IPS DF 19.7 (cell line): ENCODE results near the gene XYLB.
A peak's percentile ranks its signal among the peaks of the same experiment; 100 is the strongest.
"Not testable (repeated sequence)": the region's sequence is repeated elsewhere in the genome, so short reads cannot be mapped to it uniquely, and the experiment has no call there.

Source experiments
- DNase-seq: peaks from one replicate; pipeline ENCODE4 v3.0.0-alpha.2; 2013; ENCODE audit warnings: low read depth, low spot score

The XYLB gene

DNA sequence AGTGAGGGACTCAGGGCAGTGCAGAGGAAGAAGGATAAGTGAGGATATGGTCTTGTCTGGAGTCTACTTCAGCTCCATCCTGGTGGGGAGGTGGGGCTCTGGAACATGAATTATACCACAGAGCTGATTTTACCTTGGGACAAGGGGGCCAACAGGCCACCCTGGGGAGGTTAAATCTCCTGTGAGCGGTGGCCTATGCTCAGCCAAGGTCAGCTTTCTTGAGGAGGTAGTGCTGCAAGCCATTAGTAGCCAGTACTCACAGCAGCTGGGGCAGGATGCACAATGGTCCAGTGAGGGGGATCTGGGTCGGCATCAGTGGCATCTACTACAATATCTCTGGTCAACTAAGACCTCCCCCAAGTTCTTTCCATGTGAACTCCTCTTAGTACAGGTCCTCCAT, 49.7 kb downstream of the XYLB start:
- DNase-seq, result no peak

DNA sequence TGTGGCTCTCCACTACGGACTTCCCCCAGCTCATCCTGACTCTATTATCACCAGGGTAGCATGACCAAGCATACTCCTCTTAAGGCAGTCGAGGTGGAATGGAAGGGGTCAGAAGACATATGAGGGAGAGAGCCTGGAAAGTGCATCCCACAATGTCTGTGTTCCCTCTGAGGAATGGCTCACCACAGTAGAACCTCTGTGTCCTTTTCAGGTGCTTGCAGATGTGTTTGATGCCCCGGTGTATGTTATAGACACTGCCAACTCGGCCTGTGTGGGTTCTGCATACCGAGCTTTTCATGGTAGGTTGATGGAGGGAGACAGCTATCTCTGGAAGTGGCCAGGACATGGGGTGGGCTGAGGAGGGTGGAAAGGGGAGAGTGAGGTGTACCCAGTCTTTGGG, 50.3 kb downstream of the XYLB start:
- DNase-seq, result no peak

DNA sequence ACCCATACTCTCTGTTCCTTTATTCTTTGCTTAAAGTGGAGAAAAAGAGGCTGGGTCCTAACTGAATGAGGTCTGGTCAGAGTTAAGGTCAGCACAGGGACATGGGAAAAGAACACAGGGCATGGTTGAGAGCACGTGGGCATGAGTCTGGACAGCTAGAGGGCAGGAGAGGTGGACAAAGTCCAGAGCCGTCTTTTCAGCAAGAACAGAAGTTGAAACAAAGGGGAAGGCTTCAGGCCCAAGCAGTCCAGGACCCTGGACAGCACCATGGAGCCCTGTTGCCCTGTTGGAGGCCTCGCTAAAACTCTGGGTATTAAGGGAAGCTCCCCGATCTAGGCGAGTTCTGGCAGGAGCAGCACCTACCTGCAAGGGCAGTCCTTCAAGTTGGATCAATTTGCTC, 50.7 kb downstream of the XYLB start:
- no peak for DNase-seq

DNA sequence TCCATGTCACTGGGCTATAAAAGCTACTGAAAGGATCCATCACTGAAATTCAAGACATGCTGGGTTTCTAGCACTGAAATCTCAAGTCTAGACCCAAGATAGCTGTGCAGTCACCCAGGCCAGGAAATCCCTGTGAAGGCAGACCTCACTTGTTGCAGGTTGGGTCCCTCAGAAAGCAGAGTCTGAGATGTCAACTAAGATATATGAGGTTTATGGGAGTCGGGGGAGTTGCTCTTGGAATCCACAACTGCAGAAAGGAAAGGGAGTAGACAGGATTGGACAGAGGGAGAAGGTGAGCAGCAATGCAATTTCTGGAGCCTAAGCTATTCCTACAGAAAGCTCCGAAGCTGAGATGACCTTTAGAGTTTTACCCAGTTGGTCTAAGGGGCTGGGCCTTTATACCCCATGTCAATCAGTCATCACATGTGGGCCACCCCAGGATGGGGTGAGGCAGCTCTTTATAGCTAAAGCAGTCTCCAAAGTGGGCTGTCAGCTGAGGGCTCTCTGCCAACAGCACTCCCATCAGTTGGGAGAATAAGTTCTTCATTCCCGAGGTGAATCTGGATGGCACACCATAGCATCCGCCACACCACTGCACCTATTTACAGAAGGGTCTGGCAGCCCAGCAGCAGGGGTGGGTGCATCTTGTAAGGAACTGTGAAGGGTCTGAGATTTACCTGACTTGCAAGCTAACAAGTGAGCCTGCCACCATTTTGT, 54.8 kb downstream of the XYLB start:
- no peak for DNase-seq

DNA sequence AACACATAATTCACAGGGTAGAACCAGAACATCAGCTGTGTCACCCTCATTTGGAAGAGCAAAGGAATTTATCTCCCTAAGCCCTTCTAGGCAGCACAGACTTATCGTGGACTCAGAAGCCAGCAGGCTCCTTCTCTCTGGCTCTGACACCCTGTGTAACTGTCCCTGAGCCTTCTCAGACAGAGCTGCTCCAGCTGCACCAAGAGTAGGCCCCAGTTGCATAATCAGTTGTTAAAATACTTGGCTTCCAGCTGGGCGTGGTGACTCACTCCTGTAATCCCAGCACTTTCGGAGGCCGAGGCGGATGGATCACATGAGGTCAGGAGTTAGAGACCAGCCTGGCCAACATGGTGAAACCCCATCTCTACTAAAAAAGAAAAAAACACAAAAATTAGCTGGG, 57.7 kb downstream of the XYLB start:
- no peak for DNase-seq

DNA sequence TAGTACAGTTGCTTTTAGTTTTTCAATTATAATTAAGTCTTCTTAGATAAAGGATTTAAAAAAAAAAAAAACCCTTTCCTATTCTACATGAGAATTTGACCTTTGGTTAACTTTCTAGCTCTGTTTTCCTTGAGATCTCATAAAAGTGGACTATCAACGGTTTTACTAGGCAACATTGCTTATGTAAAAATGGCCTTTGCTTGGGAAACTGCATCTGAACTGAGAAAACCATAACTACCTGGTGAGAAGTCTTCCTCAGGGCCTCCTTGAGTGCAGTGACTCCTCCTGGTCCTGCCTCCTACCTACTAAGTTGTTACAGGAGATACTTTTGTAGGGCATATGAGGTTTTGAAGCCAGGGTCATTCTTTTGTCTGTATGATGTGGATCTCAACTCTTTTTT, 65.0 kb downstream of the XYLB start:
- no peak for DNase-seq

DNA sequence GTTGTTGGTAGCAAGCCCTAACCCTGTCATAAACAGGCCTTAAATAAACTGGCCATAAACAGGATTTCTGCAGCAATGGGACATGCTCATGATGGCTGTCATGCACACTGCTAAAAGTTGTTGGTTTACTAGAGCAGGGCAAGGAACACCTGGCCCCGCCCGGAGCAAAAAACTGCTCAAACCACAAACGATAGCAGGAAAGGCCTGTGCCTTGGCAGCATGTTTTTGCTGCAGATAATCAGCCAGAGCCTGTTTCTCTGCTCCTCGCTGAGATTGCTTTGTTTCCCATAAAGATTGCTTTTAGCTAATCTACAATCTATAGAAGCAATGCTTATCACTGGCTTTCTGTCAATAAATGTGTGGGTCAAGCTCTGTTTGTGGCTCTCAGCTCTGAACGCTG, 74.2 kb downstream of the XYLB start:
- DNase-seq, result not testable (repeated sequence)

DNA sequence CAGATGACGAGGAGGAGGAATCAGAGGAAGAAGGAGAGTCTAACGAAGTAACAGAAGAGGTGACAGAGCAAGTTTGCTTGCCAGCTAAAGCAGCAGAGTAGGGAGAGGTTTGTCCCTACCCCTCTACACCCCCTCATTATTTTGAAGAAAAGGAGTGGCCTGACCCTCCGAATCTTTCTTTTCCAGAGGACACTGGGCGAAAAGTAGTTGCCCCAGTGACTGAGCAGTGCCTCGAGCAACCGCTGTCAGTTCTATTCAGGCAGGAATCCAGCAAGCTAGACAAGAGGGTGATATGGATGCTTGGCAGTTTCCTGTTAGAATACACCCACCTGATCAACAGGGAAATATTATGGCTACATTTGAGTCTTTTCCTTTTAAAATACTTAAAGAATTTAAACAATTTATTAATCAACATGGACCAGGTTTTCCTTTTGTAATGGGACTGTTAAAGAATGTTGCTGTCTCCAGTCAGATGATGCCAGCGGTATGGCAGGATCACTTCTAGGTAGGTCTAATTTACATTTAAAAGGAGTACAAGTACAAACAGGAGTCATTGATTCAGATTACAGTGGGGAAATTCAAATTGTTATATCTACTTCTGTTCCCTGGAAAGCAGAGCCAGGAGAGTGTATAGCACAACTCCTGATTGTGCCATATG, 75.2 kb downstream of the XYLB start:
- no peak for DNase-seq

DNA sequence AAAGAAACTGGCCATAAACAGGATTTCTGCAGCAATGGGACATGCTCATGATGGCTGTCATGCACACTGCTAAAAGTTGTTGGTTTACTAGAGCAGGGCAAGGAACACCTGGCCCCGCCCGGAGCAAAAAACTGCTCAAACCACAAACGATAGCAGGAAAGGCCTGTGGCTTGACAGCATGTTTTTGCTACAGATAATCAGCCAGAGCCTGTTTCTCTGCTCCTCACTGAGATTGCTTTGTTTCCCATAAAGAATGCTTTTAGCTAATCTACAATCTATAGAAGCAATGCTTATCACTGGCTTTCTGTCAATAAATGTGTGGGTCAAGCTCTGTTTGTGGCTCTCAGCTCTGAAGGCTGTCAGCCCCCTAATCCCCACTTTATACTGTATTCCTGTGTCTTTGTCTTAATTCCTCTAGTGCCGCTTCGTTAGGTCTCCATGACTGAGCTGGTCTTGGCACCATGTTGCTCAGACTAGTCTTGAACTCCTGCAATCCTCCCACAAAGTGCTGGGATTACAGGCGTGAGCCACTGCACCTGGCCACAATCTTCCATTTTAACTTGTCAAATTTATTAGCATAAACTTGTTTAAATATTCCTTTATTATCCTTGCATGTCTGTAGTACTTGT, 80.3 kb downstream of the XYLB start:
- not testable (repeated sequence) for DNase-seq

DNA sequence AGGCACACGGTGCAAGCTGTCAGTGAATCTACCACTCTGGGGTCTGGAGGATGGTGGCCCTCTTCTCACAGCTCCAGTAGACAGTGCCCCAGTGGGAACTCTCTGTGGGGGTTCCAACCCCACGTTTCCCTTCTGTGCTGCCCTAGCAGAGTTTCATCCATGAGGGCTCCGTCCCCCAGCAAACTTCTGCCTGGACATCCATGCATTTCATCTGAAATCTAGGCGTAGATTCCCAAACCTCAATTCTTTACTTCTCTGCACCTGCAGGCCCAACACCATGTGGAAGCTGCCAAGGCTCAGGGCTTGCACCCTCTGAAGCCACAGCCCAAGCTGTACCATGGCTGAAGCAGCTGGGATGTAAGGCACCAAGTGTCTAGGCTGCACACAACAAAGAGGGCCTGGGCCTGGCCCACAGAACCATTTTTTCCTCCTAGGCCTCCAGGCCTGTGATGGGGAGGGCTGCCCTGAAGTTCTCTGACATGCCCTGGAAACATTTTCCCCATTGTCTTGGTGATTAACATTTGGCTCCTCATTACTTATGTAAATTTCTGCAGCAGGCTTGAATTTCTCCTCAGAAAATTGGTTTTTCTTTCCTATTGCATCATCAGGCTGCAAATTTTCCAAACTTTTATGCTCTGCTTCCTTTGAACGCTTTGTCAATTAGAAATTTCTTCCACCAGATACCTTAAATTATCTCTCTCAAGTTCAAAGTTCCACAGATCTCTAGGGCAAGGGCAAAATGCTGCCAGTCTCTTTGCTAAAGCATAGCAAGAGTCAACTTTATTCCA, 86.5 kb downstream of the XYLB start:
- DNase-seq, result not testable (repeated sequence)

DNA sequence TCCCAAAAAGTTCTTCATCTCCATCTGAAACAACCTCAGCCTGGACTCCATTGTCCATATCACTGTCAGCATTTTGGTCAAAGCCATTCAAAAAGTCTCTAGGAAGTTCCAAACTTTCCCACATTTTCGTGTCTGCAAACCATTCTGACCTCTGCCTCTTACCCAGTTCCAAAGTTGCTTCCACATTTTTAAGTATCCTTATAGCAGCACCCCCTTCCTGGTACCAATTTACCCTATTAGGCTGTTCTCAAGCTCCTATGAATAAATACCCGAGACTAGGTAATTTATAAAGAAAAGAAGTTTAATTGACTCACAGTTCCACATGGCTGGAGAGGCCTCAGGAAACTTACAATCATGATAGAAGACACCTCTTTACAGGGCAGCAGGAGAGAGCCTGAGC, 87.1 kb downstream of the XYLB start:
- not testable (repeated sequence) for DNase-seq

DNA sequence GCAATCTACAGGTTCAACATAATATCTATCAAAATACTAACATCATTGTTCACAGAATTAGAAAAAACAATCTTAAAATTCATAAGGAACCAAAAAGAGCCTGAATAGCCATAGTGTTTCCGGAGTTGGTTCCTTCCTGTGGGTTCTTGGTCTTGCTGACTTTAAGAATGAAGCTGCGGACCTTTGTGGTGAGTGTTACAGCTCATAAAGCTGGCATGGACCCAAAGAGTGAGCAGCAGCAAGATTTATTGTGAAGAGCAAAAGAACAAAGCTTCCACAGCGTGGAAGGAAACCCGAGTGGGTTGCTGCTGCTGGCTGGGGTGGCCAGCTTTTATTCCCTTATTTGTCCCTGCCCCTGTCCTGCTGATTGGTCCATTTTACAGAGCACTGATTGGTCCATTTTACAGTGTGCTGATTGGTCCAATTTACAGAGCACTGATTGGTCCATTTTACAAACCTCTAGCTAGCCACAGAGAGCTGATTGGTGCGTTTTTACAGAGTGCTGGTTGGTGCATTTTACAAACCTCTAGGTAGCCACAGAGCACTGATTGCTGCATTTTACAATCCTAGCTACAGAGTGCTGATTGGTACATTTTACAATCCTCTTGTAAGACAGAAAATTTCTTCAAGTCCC, 92.0 kb downstream of the XYLB start:
- DNase-seq, result not testable (repeated sequence)

DNA sequence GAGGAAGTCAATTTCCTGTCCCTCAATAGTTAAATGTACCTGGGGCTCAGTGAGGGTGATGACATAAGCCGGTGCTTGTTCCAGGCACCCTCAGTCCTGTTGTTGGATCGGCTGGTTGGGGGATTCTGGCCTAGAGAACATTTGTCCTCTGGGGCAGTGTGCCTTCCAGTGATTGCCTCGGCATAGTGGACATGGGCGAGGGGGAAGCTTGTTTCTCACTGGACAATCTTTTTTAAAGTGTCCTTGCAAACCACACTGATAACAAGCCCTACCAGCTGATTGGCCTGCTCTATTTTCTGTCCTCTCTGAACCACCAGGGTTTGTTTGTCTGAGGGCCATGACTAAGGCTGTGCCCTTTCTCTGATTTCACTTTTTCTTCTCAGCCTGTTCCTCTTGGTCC, 96.6 kb downstream of the XYLB start:
- DNase-seq, result not testable (repeated sequence)

DNA sequence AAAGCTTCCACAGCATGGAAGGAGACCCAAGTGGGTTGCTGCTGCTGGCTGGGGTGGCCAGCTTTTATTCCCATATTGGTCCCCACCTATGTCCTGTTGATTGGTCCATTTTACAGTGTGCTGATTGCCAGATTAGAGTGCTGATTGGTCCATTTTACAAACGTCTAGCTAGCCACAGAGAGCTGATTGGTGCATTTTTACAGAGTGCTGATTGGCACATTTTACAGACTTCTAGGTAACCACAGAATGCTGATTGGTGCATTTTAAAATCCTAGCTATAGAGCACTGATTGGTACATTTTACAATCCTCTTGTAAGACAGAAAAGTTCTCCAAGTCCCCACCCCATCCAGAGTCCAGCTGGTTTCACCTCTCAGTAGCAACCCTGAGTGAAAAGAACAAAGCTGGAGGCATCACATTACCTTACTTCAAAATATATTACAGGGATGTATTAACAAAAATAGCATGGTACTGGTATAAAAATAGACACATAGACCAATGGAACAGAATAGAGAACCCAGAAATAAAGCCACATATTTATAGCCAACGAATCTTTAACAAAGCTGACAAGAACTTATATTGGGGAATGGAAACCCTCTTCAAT, 99.6 kb downstream of the XYLB start:
- no peak for DNase-seq

DNA sequence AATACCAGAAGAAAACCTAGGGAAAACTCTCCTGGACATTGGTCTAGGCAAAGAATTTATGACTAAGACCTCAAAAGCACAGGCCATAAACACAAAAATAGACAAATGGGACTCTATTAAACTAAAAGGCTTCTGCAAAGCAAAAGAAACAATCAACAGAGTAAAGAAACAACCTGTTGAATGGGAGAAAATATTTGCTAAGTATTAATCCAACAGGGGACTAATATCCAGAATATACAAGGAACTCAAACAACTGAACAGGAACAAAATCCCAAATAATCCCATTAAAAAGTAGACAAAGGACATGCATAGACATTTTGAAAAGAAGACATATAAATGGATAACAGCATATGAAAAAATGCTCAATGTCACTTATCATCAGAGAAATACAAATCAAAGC, 100.2 kb downstream of the XYLB start:
- no peak for DNase-seq

DNA sequence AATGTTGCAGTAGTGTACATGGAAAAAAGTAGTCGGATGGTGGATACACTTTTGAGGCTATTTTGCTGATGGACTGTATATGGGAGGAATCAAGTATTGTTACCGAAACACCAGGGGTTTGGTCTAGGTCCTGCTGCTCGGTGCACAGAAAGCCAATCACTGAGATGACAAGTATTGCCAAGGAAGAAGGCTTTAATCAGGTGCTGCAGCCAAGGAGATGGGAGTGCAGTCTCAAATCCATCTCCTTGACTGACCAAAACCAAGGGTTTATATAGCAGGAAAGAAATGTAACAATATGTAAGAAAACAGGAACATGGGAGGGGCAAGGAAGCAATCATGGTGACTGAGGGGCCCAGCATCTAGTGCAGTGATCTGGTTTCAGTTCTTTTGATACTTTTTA, 104.3 kb downstream of the XYLB start:
- DNase-seq, result no peak

DNA sequence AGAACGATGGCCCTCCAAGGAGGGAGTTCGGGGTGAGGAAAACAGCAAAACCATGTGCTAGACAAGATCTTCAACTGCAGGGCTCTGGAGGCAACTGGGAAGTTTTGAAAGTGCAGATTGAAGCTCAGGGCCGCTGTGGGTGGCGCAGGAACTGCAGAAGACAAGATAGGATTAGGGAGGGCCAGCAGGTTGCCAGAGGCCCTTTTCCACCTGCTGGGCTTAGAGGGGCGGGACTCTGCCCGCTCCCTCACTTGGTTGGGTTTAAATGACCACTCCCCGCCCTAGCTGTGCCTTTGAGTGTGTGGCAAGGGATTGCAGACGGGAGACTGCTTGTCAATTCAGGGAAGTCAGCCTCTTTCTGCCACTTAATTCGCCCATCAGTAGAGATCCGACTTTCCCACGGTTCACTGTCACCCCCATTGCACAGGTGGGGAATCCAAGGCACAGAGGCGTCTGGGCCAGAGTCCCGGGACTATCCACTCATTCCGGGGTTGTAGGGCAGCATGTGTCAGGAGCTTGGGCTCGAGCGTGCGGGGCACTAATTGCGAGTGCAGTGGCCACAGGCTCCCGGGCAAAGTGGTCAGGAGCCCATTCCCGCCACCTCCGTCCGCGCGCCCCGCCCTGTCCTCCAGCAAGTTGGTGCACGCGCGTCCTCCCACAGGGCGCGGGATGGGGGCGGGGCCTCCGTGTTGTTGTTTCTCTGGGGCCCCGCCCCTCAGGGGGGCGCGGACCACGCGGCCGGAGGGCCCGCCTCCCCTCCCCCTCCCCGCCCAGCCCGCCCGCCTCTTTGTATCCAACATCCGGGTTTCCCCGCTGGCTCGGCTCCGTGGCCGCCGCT, 106.7 kb downstream of the XYLB start, which contains the start of gene ACVR2B:
Gene ACVR2B, plus strand, starts transcription at position 816 of the 838 bp plus-strand sequence. CDS start 433 bp downstream, outside the sequence.
- peak; percentile 57 for DNase-seq

DNA sequence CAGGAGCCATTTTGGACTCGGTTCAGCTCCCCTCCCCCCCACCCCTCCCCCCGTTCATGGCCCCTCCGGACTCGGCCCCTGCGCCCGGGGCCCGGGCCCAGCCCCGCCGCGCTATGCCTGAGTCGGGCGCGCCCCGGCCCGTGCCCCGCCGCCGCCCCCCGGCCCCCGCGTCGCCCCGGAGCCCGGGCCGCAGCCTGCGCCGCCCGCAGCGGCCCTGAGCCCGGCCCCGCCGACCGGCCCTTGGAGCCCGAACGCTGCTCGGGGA, 107.3 kb downstream of the XYLB start:
- no peak for DNase-seq

DNA sequence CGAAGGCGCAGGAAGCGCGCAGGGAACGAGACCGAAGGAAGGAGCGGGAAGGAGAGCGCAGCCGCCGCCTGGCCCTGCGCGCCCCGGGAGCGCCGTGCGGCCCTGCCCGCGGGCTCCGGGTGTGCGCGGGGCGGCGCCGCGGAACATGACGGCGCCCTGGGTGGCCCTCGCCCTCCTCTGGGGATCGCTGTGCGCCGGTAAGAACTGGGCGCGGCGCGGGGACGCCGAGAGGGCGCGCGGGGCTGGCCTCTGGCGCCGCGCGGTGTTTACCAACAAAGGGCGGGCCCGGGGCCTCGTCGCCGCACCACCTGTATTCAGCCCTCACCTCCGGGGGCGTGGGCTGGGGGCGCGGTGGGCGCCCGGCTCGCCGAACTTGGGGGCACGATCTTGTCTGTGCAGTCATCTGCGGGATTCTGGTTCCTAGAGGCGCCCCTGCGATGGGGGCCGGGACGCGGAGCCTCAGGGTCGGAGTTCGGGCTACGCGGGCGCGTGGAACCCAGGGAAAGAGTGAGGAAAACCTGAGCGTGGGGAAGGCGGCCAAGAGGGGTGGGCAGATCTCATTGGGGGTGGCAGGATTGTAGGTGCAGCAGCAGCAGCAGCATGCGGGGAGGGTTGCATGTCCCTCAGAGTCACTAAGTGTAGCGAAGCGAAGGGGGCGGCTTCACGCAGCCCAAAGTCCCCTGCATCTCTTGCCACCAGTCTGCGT, 107.7 kb downstream of the XYLB start:
- no peak for DNase-seq
